NCI-H2171 (cell line): ENCODE data around the gene CNPY1.

ENCODE experiments used
- DNase-seq: peaks from one replicate; lab custom pipeline; 2025; lab: John Stamatoyannopoulos, UW

The CNPY1 gene

DNA sequence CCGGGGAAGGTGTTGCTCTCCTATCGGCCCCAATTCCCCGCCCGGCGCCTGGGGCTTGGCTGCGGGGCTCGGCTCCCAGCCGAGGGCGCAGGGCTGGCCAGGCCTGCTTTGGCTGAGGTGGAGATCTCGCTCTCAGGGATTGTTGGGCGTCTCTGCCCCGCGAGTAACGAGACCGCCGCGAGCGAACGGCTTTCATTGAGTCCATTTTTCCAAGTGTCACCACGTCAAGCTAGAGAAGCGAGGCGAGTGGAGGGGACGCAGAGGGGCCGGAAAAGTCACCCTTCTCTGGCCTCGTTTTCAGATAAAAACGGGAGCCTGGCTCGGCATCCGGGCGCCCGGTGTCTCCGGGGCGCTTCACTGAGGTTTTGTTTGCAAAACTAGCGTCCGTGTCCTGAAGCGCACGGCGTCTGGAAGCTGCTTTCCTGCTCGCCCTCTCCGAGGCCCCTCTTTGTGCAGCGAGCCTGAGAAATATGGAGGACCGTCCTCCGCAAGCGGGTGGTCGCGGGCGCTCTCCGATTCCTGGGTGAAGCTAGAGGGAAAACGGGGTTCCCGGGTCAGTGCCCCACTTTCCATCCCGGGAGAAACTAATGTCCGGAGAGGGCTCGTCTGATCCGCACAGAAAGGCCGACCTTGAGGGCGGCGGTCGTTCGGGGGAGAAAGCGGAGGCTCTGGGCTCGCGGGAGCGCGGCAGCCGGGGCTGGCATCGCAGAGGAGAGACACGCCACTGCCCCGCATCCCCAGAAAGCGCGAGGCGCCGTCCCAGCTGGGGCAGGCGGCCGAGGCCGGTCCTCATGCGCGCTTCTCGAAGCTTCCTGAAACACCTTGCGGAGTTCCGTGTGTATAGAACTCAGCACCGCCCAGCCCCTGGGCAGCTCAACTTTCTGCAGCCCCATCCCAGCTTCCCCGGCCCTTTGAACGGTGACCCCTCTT, 91.9 kb downstream of the CNPY1 start:
- DNase-seq: no peak

DNA sequence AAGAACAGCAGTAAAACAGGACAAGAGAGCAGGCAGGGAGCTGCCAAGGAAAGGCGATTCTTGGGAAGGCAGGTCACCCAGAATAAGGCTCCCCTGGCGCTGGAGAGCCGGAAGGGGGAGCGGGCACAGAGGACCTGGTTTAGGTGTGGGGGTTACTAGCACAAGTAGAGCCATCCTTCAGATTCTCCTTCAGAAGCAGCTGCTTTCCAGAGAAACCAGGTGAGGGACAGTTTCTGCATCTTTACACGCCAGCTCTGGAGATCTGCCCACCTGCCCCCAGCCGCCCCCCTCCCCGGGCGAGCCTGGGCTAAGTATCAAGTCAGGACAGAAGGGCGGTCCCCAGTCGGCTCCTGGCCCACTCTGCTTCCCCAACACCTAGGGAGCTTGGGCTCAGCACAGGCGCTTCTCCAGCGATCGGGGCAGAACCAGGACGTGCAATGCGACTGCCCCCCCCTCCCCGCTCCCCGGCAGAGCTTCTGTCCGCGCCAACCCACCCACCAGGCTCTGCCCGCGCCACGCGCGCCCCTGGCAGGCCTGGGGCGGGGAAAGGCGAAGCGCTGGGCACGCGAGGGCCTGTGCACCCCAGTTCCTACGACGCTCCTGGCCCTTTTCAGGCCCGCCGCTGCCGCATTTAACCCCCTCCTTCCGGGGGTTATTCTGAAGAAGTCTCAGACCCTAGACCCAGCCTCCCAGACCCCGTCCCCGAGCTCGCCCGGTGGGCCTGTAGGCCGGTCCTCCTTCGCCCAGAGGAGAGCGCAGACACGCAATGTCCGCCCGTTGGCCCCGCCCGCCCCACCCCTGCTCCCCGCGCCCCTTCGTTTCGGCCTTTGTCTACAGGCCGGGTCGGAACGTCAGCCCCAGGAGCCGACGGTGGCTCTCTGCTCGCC, 92.8 kb downstream of the CNPY1 start:
- no peak for DNase-seq

DNA sequence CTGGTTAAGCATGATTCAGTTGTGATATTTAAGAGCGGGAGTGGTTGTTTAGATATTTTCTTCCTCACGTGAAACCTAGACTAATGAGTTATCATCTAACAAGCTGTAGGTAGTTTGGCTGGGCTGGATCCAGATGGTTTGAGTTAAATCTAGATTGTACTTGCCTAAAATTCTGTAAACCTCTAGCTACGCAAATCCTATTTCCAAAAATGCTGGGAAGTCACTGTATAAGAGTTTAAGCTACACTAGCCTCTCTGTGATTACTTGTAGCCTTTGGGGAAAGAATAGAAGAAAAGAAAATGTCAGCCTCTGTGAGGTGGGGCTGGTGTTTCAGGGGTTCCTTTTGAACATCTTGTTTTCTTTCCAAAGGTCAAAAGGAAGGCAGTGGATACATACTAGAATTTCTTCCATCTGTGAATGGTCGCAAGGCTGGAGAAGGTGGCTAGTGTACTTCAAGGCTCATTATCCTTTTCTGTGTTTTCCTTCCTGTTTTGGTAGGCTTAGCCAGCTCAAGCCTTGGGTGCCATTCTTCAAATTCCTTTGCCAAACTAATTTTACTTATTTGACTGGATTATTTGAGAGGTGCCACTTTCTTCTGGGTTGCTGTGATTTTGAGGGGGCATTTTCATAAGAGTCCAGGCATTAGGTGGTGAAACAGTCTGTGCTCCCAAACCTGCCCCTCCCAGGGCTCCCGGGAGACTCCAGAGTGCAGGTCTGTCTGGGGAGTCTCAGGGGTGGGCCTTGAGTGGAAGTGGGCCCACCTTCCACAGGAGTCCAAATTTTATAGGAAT, 93.7 kb downstream of the CNPY1 start:
- no peak for DNase-seq

DNA sequence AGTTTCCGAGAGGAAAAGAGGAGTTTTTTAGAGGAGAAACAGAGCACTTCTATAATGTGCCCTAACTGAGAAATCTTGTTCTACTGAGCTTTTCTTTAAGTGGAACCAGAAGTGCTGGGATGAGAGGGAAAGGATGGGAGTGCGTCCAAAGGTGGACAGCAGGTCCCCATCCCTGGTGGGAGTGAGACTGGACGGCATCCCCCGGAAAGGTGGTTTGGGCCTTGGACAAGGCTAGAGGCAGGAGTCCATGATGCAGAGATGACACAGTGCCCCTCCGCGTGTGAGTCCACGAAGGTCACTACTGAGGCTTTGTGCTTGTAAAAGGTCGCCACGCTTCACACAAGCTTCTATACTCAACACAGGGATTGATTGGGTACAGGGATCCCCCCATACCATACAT, 94.5 kb downstream of the CNPY1 start:
- DNase-seq: no peak
